H1 (cell line): ENCODE results near the gene RERGL. TPM values are rescaled to one million over a fixed set of nuclear protein-coding genes. Genes with fewer than 3 reads are reported as not detected.

Experiments
- CTCF ChIA-PET: fragments of 300-600 bp; sonication (Branson Sonifier 250); formaldehyde crosslinking; loops from one replicate; lab custom pipeline; 2021; ENCODE audit not compliant: partially characterized antibody; lab: Charles Lee
- POLR2A ChIA-PET: fragments of 300-600 bp; sonication (Branson Sonifier 250); formaldehyde crosslinking; loops from one replicate; lab custom pipeline; 2021; ENCODE audit warnings: inconsistent platforms; ENCODE audit not compliant: partially characterized antibody; lab: Charles Lee
- DNase-seq, 2 experiments: peaks; one replicate each; pipeline versions ENCODE4 v3.0.0 to v3.0.0-alpha.2; 2010 to 2022; ENCODE audit warnings: low spot score in 2 of 2, low read depth in 1 of 2, mixed read lengths in 1 of 2
- FAIRE-seq: peaks from 2 replicates; lab custom pipeline; 2011; peaks lifted over from hg19 to GRCh38; lab: Jason Lieb, UNC
- H2AFZ ChIP-seq: 2 replicates; pipeline ENCODE4 v1.8.1; 2012; ENCODE audit warnings: low read length, inconsistent platforms
- H2AK5ac ChIP-seq: 2 replicates; pipeline ENCODE4 v1.6.1; 2013; ENCODE audit warnings: low read depth, low read length
- H2BK120ac ChIP-seq: replicated peaks from 2 replicates; pipeline ENCODE3; 2013; ENCODE audit warnings: low read depth, low read length, inconsistent platforms
- H2BK12ac ChIP-seq: 2 replicates; pipeline ENCODE4 v1.6.1; 2013; ENCODE audit warnings: low read depth, low read length
- H2BK15ac ChIP-seq: 2 replicates; pipeline ENCODE4 v1.6.1; 2013; ENCODE audit warnings: low read length
- H2BK20ac ChIP-seq: 2 replicates; pipeline ENCODE4 v1.6.1; 2013; ENCODE audit warnings: low read length
- H2BK5ac ChIP-seq: 2 replicates; pipeline ENCODE4 v1.6.1; 2013; ENCODE audit warnings: low read depth, low read length
- H3K14ac ChIP-seq: 2 replicates; pipeline ENCODE4 v1.6.1; 2013; ENCODE audit warnings: inconsistent platforms; ENCODE audit not compliant: insufficient read length
- H3K18ac ChIP-seq: 2 replicates; pipeline ENCODE4 v1.6.1; 2013; ENCODE audit warnings: low read length; ENCODE audit errors: extremely low read depth
- H3K23ac ChIP-seq: 2 replicates; pipeline ENCODE4 v1.6.1; 2013; ENCODE audit warnings: inconsistent platforms; ENCODE audit not compliant: insufficient read length
- H3K23me2 ChIP-seq: 2 replicates; pipeline ENCODE4 v1.6.1; 2013; ENCODE audit warnings: low read depth, low read length
- H3K27ac ChIP-seq: 2 replicates; pipeline ENCODE4 v1.6.1; 2011; ENCODE audit warnings: low read depth, low read length, inconsistent platforms
- H3K27me3 ChIP-seq, 4 experiments: replicated peaks in 1 of 4; 1 replicate in 1 of 4; 2 replicates in 3 of 4; pipeline versions ENCODE4 v1.6.1 to v1.8.1; 2011 to 2013; ENCODE audit warnings: low read length in 3 of 4, mild to moderate bottlenecking in 3 of 4, inconsistent platforms in 2 of 4, mixed read lengths in 2 of 4, moderate library complexity in 1 of 4; ENCODE audit not compliant: control insufficient read depth in 3 of 4, insufficient read depth in 3 of 4; ENCODE audit errors: extremely low read depth in 1 of 4
- H3K36me3 ChIP-seq, 4 experiments: 2 replicates each; pipeline versions ENCODE4 v1.6.1 to v1.8.1; 2011 to 2013; ENCODE audit warnings: mild to moderate bottlenecking in 4 of 4, low read length in 3 of 4, moderate library complexity in 2 of 4, control low read depth in 1 of 4, inconsistent platforms in 1 of 4; ENCODE audit not compliant: insufficient read depth in 4 of 4, control insufficient read depth in 2 of 4
- H3K4ac ChIP-seq: replicated peaks from 2 replicates; pipeline ENCODE3; 2013; ENCODE audit warnings: low read length, low read depth, mixed read lengths, inconsistent platforms; ENCODE audit not compliant: insufficient read length
- H3K4me1 ChIP-seq, 4 experiments: replicated peaks in 1 of 4; 1 replicate in 1 of 4; 2 replicates in 3 of 4; pipeline versions ENCODE4 v1.6.1 to v1.8.1; 2011 to 2013; ENCODE audit warnings: low read length in 3 of 4, inconsistent platforms in 2 of 4, mixed read lengths in 1 of 4; ENCODE audit not compliant: insufficient read depth in 4 of 4, control insufficient read depth in 3 of 4
- H3K4me2 ChIP-seq, 2 experiments: 2 replicates each; pipeline versions ENCODE4 v1.6.1 to v1.8.1; 2011 to 2013; ENCODE audit warnings: low read depth in 2 of 2, low read length in 2 of 2, control low read depth in 1 of 2, inconsistent platforms in 1 of 2, mild to moderate bottlenecking in 1 of 2; ENCODE audit not compliant: insufficient read depth in 1 of 2
- H3K4me3 ChIP-seq, 4 experiments: fragments of 200-600, 300-600 bp in 1 of 4; sonication (generic), shearing (Covaris generic), sonication (Bioruptor Twin) in 1 of 4; 2 replicates each; pipeline versions ENCODE4 v1.5.1 to v1.8.1; 2011 to 2016; ENCODE audit warnings: low read length in 4 of 4, low read depth in 3 of 4, control low read depth in 2 of 4, inconsistent platforms in 2 of 4, mild to moderate bottlenecking in 2 of 4, mixed read lengths in 1 of 4, moderate library complexity in 1 of 4; ENCODE audit not compliant: insufficient read depth in 2 of 4; ENCODE audit errors: extremely low read depth in 1 of 4
- H3K56ac ChIP-seq: replicated peaks from 2 replicates; pipeline ENCODE3; 2013; ENCODE audit warnings: low read depth, mild to moderate bottlenecking, mixed read lengths, low read length, inconsistent platforms; ENCODE audit not compliant: insufficient read length
- H3K79me1 ChIP-seq: 2 replicates; pipeline ENCODE4 v1.6.1; 2013; ENCODE audit warnings: low read depth, low read length, control low read depth
- H3K79me2 ChIP-seq, 2 experiments: 2 replicates each; pipeline versions ENCODE4 v1.6.1 to v1.8.1; 2012 to 2013; ENCODE audit warnings: low read length in 2 of 2, mild to moderate bottlenecking in 2 of 2, inconsistent platforms in 1 of 2; ENCODE audit not compliant: insufficient read depth in 2 of 2, control insufficient read depth in 1 of 2
- H3K9ac ChIP-seq, 4 experiments: replicated peaks in 1 of 4; 1 replicate in 1 of 4; 2 replicates in 3 of 4; pipeline versions ENCODE4 v1.6.1 to v1.8.1; 2011 to 2013; ENCODE audit warnings: low read depth in 3 of 4, low read length in 3 of 4, control low read depth in 2 of 4, mild to moderate bottlenecking in 2 of 4, moderate library complexity in 2 of 4, inconsistent platforms in 1 of 4; ENCODE audit errors: extremely low read depth in 1 of 4
- H3K9me3 ChIP-seq, 2 experiments: 2 replicates each; pipeline versions ENCODE4 v1.6.1 to v1.8.1; 2012 to 2013; ENCODE audit warnings: mild to moderate bottlenecking in 2 of 2, moderate library complexity in 2 of 2, control low read depth in 1 of 2, inconsistent platforms in 1 of 2, low read depth in 1 of 2, low read length in 1 of 2, mixed read lengths in 1 of 2; ENCODE audit not compliant: insufficient read depth in 2 of 2
- H4K20me1 ChIP-seq, 2 experiments: replicated peaks in 1 of 2; 2 replicates each; pipeline versions ENCODE3 to v1.8.1; 2011 to 2013; ENCODE audit warnings: inconsistent platforms in 2 of 2, low read length in 2 of 2, mild to moderate bottlenecking in 1 of 2; ENCODE audit not compliant: insufficient read depth in 2 of 2, control insufficient read depth in 1 of 2
- H4K5ac ChIP-seq: 2 replicates; pipeline ENCODE4 v1.6.1; 2013; ENCODE audit warnings: low read length, low read depth, mixed read lengths, inconsistent platforms; ENCODE audit not compliant: insufficient read length
- H4K8ac ChIP-seq: 2 replicates; pipeline ENCODE4 v1.8.0; 2013; ENCODE audit warnings: mild to moderate bottlenecking, moderate library complexity, low read length, inconsistent platforms; ENCODE audit not compliant: insufficient read depth; ENCODE audit errors: extremely low read depth
- H4K91ac ChIP-seq: replicated peaks from 2 replicates; pipeline ENCODE3; 2013; ENCODE audit warnings: low read length, mixed read lengths, inconsistent platforms; ENCODE audit not compliant: insufficient read length
- CEBPB ChIP-seq: IDR thresholded peaks from 2 replicates; pipeline ENCODE4 v1.6.1; 2012; ENCODE audit warnings: low read depth, low read length
- POU5F1 ChIP-seq: IDR thresholded peaks from 2 replicates; pipeline ENCODE4 v1.6.1; 2011; ENCODE audit warnings: low read depth, mild to moderate bottlenecking, low read length, moderate library complexity
- YY1 ChIP-seq: IDR thresholded peaks from 2 replicates; pipeline ENCODE4 v1.6.1; 2011; ENCODE audit warnings: low read depth, mild to moderate bottlenecking, low read length
- WGBS, 2 experiments: shearing (Covaris generic) in 1 of 2; methylation state at CpG; one replicate each; pipeline versions ENCODE4 v1.1.6 to v1.1.7; 2013 to 2015; ENCODE audit warnings: low lambda C conversion rate in 2 of 2, mixed read lengths in 2 of 2, inconsistent platforms in 1 of 2, low coverage in 1 of 2, missing lambda C conversion rate in 1 of 2; ENCODE audit not compliant: insufficient replicate concordance in 2 of 2, insufficient coverage in 1 of 2, insufficient read length in 1 of 2; ENCODE audit errors: extremely low coverage in 1 of 2, missing lambda C conversion rate in 1 of 2; 5-methylcytosine and 5-hydroxymethylcytosine counted together
- polyA plus RNA-seq, 7 experiments: library from polyadenylated mRNA; depleted of rRNA in 3 of 7; stranded (reverse) in 5 of 7; unstranded in 2 of 7; fragments of >200 nt in 5 of 7; fragments of 200-250 nt in 2 of 7; gene quantifications; 1 replicate in 5 of 7; 2 replicates in 1 of 7; 4 replicates in 1 of 7; pipeline versions ENCODE4 v1.2.1 to v1.2.3, GENCODE V29; 2011 to 2013; ENCODE audit warnings: missing spikeins in 2 of 7, mixed read lengths in 2 of 7
- total RNA-seq: library from RNA; stranded (reverse); fragmentation: NEBNext Ultra II Directional; extraction: Animal tissue kit (Norgen Biotek cat#: 25700); gene quantifications from 2 replicates; pipeline ENCODE4 v1.2.1, GENCODE V29; 2021

Gene RERGL
- total and polyA plus RNA-seq, 2 of the 8 experiments (the other 6 are each of a cell fraction or from before 2014, with no cell fraction given) = not detected

DNA sequence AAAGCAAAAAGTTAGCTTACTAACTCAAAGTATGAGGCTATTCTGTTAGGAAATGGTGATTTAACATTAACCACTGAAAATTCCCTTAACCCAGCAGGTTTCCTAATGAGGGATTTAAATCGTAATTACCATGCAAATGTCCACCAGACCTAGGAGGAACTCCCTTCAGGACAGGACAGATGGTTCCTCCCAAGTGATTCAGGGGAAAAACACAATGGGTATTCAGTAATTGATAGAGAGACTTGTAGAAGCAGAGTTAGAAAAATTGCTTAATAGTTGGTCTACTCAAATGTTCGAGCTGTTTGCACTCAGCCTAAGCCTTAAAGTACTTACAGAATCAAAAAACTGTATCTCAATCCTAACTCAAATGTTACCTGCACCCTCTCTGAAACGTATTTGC is 21.6 kb downstream of the RERGL start:
- POLR2A ChIA-PET = no interaction called here
- H2BK20ac ChIP-seq = no peak overlapping the region
- no peaks in the 10 kb centered on the region for H3K27me3 ChIP-seq
- FAIRE-seq (peak; percentile 13), DNase-seq (no peak)
- H3K4me2 ChIP-seq = 0 out of 4 replicates have a peak overlapping the region, but pooled peaks of 1 of the 2 experiments have one; percentile 31
- H3K23ac ChIP-seq = no peak overlapping the region
- H2AFZ ChIP-seq = no peak overlapping the region
- H3K4me3 ChIP-seq = no peak overlapping the region
- H3K4me1 ChIP-seq = peaks cover 0 to 6% (median 2%) of the 10 kb centered on the region in 4 experiments; a peak in 2 of 7 replicates
- no peak overlapping the region for H3K9ac ChIP-seq
- WGBS, 2 experiments = 64% methylated on average over 3 of the region's 3 CpGs; no CpG with 5 or more reads in 1 of the 2 experiments
- H3K9me3 ChIP-seq = no peaks in the 10 kb centered on the region
- no peak overlapping the region for H3K56ac ChIP-seq
- H2BK120ac ChIP-seq = no peak overlapping the region
- no peak overlapping the region for H2BK15ac ChIP-seq
- no peak overlapping the region for H4K8ac ChIP-seq
- no peaks in the 10 kb centered on the region for H3K79me2 ChIP-seq
- H3K79me1 ChIP-seq = no peaks in the 10 kb centered on the region
- CTCF ChIA-PET = no interaction called here
- no peaks in the 10 kb centered on the region for H3K36me3 ChIP-seq
- no peak overlapping the region for H4K91ac ChIP-seq
- no peak overlapping the region for H3K4ac ChIP-seq
- H2AK5ac ChIP-seq = no peak overlapping the region
- no peaks in the 10 kb centered on the region; the same call in 1 of the 2 replicates for H3K23me2 ChIP-seq
- H2BK12ac ChIP-seq = no peak overlapping the region
- no peak overlapping the region for H4K5ac ChIP-seq
- no peak overlapping the region for H3K18ac ChIP-seq
- TF ChIP-seq YY1 (no peak), CEBPB (0 out of 2 replicates have a peak, but pooled peaks have one; percentile 45), POU5F1 (no peak)
- TF ChIP-seq, all 59 proteins: peak for 1
- no peak overlapping the region for H3K27ac ChIP-seq
- H4K20me1 ChIP-seq = no peaks in the 10 kb centered on the region
- no peak overlapping the region for H2BK5ac ChIP-seq
- no peak overlapping the region for H3K14ac ChIP-seq
